H1 (cell line): ENCODE measurements around the gene AXIN2. TPM values are rescaled to one million over a fixed set of nuclear protein-coding genes. Genes with fewer than 3 reads are reported as not detected.

Experiments used
- CTCF ChIA-PET: fragments of 300-600 bp; sonication (Branson Sonifier 250); formaldehyde crosslinking; loops from one replicate; lab custom pipeline; 2021; ENCODE audit not compliant: partially characterized antibody; lab: Charles Lee
- POLR2A ChIA-PET: fragments of 300-600 bp; sonication (Branson Sonifier 250); formaldehyde crosslinking; loops from one replicate; lab custom pipeline; 2021; ENCODE audit warnings: inconsistent platforms; ENCODE audit not compliant: partially characterized antibody; lab: Charles Lee
- DNase-seq, 2 experiments: peaks; one replicate each; pipeline versions ENCODE4 v3.0.0 to v3.0.0-alpha.2; 2010 to 2022; ENCODE audit warnings: low spot score in 2 of 2, low read depth in 1 of 2, mixed read lengths in 1 of 2
- FAIRE-seq: peaks from 2 replicates; lab custom pipeline; 2011; peaks lifted over from hg19 to GRCh38; lab: Jason Lieb, UNC
- H2AFZ ChIP-seq: 2 replicates; pipeline ENCODE4 v1.8.1; 2012; ENCODE audit warnings: low read length, inconsistent platforms
- H2AK5ac ChIP-seq: 2 replicates; pipeline ENCODE4 v1.6.1; 2013; ENCODE audit warnings: low read depth, low read length
- H2BK120ac ChIP-seq: replicated peaks from 2 replicates; pipeline ENCODE3; 2013; ENCODE audit warnings: low read depth, low read length, inconsistent platforms
- H2BK12ac ChIP-seq: 2 replicates; pipeline ENCODE4 v1.6.1; 2013; ENCODE audit warnings: low read depth, low read length
- H2BK15ac ChIP-seq: 2 replicates; pipeline ENCODE4 v1.6.1; 2013; ENCODE audit warnings: low read length
- H2BK20ac ChIP-seq: 2 replicates; pipeline ENCODE4 v1.6.1; 2013; ENCODE audit warnings: low read length
- H2BK5ac ChIP-seq: 2 replicates; pipeline ENCODE4 v1.6.1; 2013; ENCODE audit warnings: low read depth, low read length
- H3K14ac ChIP-seq: 2 replicates; pipeline ENCODE4 v1.6.1; 2013; ENCODE audit warnings: inconsistent platforms; ENCODE audit not compliant: insufficient read length
- H3K18ac ChIP-seq: 2 replicates; pipeline ENCODE4 v1.6.1; 2013; ENCODE audit warnings: low read length; ENCODE audit errors: extremely low read depth
- H3K23ac ChIP-seq: 2 replicates; pipeline ENCODE4 v1.6.1; 2013; ENCODE audit warnings: inconsistent platforms; ENCODE audit not compliant: insufficient read length
- H3K23me2 ChIP-seq: 2 replicates; pipeline ENCODE4 v1.6.1; 2013; ENCODE audit warnings: low read depth, low read length
- H3K27ac ChIP-seq: 2 replicates; pipeline ENCODE4 v1.6.1; 2011; ENCODE audit warnings: low read depth, low read length, inconsistent platforms
- H3K27me3 ChIP-seq, 4 experiments: replicated peaks in 1 of 4; 1 replicate in 1 of 4; 2 replicates in 3 of 4; pipeline versions ENCODE4 v1.6.1 to v1.8.1; 2011 to 2013; ENCODE audit warnings: low read length in 3 of 4, mild to moderate bottlenecking in 3 of 4, inconsistent platforms in 2 of 4, mixed read lengths in 2 of 4, moderate library complexity in 1 of 4; ENCODE audit not compliant: control insufficient read depth in 3 of 4, insufficient read depth in 3 of 4; ENCODE audit errors: extremely low read depth in 1 of 4
- H3K36me3 ChIP-seq, 4 experiments: 2 replicates each; pipeline versions ENCODE4 v1.6.1 to v1.8.1; 2011 to 2013; ENCODE audit warnings: mild to moderate bottlenecking in 4 of 4, low read length in 3 of 4, moderate library complexity in 2 of 4, control low read depth in 1 of 4, inconsistent platforms in 1 of 4; ENCODE audit not compliant: insufficient read depth in 4 of 4, control insufficient read depth in 2 of 4
- H3K4ac ChIP-seq: replicated peaks from 2 replicates; pipeline ENCODE3; 2013; ENCODE audit warnings: low read length, low read depth, mixed read lengths, inconsistent platforms; ENCODE audit not compliant: insufficient read length
- H3K4me1 ChIP-seq, 4 experiments: replicated peaks in 1 of 4; 1 replicate in 1 of 4; 2 replicates in 3 of 4; pipeline versions ENCODE4 v1.6.1 to v1.8.1; 2011 to 2013; ENCODE audit warnings: low read length in 3 of 4, inconsistent platforms in 2 of 4, mixed read lengths in 1 of 4; ENCODE audit not compliant: insufficient read depth in 4 of 4, control insufficient read depth in 3 of 4
- H3K4me2 ChIP-seq, 2 experiments: 2 replicates each; pipeline versions ENCODE4 v1.6.1 to v1.8.1; 2011 to 2013; ENCODE audit warnings: low read depth in 2 of 2, low read length in 2 of 2, control low read depth in 1 of 2, inconsistent platforms in 1 of 2, mild to moderate bottlenecking in 1 of 2; ENCODE audit not compliant: insufficient read depth in 1 of 2
- H3K4me3 ChIP-seq, 4 experiments: fragments of 200-600, 300-600 bp in 1 of 4; sonication (generic), shearing (Covaris generic), sonication (Bioruptor Twin) in 1 of 4; 2 replicates each; pipeline versions ENCODE4 v1.5.1 to v1.8.1; 2011 to 2016; ENCODE audit warnings: low read length in 4 of 4, low read depth in 3 of 4, control low read depth in 2 of 4, inconsistent platforms in 2 of 4, mild to moderate bottlenecking in 2 of 4, mixed read lengths in 1 of 4, moderate library complexity in 1 of 4; ENCODE audit not compliant: insufficient read depth in 2 of 4; ENCODE audit errors: extremely low read depth in 1 of 4
- H3K56ac ChIP-seq: replicated peaks from 2 replicates; pipeline ENCODE3; 2013; ENCODE audit warnings: low read depth, mild to moderate bottlenecking, mixed read lengths, low read length, inconsistent platforms; ENCODE audit not compliant: insufficient read length
- H3K79me1 ChIP-seq: 2 replicates; pipeline ENCODE4 v1.6.1; 2013; ENCODE audit warnings: low read depth, low read length, control low read depth
- H3K79me2 ChIP-seq, 2 experiments: 2 replicates each; pipeline versions ENCODE4 v1.6.1 to v1.8.1; 2012 to 2013; ENCODE audit warnings: low read length in 2 of 2, mild to moderate bottlenecking in 2 of 2, inconsistent platforms in 1 of 2; ENCODE audit not compliant: insufficient read depth in 2 of 2, control insufficient read depth in 1 of 2
- H3K9ac ChIP-seq, 4 experiments: replicated peaks in 1 of 4; 1 replicate in 1 of 4; 2 replicates in 3 of 4; pipeline versions ENCODE4 v1.6.1 to v1.8.1; 2011 to 2013; ENCODE audit warnings: low read depth in 3 of 4, low read length in 3 of 4, control low read depth in 2 of 4, mild to moderate bottlenecking in 2 of 4, moderate library complexity in 2 of 4, inconsistent platforms in 1 of 4; ENCODE audit errors: extremely low read depth in 1 of 4
- H3K9me3 ChIP-seq, 2 experiments: 2 replicates each; pipeline versions ENCODE4 v1.6.1 to v1.8.1; 2012 to 2013; ENCODE audit warnings: mild to moderate bottlenecking in 2 of 2, moderate library complexity in 2 of 2, control low read depth in 1 of 2, inconsistent platforms in 1 of 2, low read depth in 1 of 2, low read length in 1 of 2, mixed read lengths in 1 of 2; ENCODE audit not compliant: insufficient read depth in 2 of 2
- H4K20me1 ChIP-seq, 2 experiments: replicated peaks in 1 of 2; 2 replicates each; pipeline versions ENCODE3 to v1.8.1; 2011 to 2013; ENCODE audit warnings: inconsistent platforms in 2 of 2, low read length in 2 of 2, mild to moderate bottlenecking in 1 of 2; ENCODE audit not compliant: insufficient read depth in 2 of 2, control insufficient read depth in 1 of 2
- H4K5ac ChIP-seq: 2 replicates; pipeline ENCODE4 v1.6.1; 2013; ENCODE audit warnings: low read length, low read depth, mixed read lengths, inconsistent platforms; ENCODE audit not compliant: insufficient read length
- H4K8ac ChIP-seq: 2 replicates; pipeline ENCODE4 v1.8.0; 2013; ENCODE audit warnings: mild to moderate bottlenecking, moderate library complexity, low read length, inconsistent platforms; ENCODE audit not compliant: insufficient read depth; ENCODE audit errors: extremely low read depth
- H4K91ac ChIP-seq: replicated peaks from 2 replicates; pipeline ENCODE3; 2013; ENCODE audit warnings: low read length, mixed read lengths, inconsistent platforms; ENCODE audit not compliant: insufficient read length
- CHD2 ChIP-seq: IDR thresholded peaks from 2 replicates; pipeline ENCODE4 v1.6.1; 2012; ENCODE audit warnings: low read length, improper control_type of control experiment
- HDAC2 ChIP-seq, 2 experiments: fragments of 300-600 bp in 1 of 2; sonication (generic) in 1 of 2; IDR thresholded peaks; 2 replicates each; pipeline ENCODE4 v1.6.1; 2011 to 2012; ENCODE audit warnings: low read depth in 2 of 2, low read length in 2 of 2, mild to moderate bottlenecking in 2 of 2, moderate library complexity in 2 of 2, borderline replicate concordance in 1 of 2, inconsistent platforms in 1 of 2
- POLR2A ChIP-seq, 2 experiments: IDR thresholded peaks; 1 replicate in 1 of 2; 2 replicates in 1 of 2; pipeline ENCODE4 v1.6.1; 2011; ENCODE audit warnings: low read depth in 2 of 2, low read length in 2 of 2, mild to moderate bottlenecking in 2 of 2; ENCODE audit errors: control extremely low read depth in 1 of 2
- POLR2AphosphoS5 ChIP-seq: IDR thresholded peaks from 2 replicates; pipeline ENCODE4 v1.6.1; 2011; ENCODE audit warnings: low read depth, low read length
- RAD21 ChIP-seq, 2 experiments: IDR thresholded peaks in 1 of 2; conservative IDR thresholded peaks in 1 of 2; 2 replicates each; pipeline ENCODE4 v1.6.1; 2011; ENCODE audit warnings: low read depth in 2 of 2, low read length in 2 of 2, improper control_type of control experiment in 1 of 2, inconsistent platforms in 1 of 2, mild to moderate bottlenecking in 1 of 2, moderate library complexity in 1 of 2
- SIN3A ChIP-seq, 2 experiments: IDR thresholded peaks in 1 of 2; conservative IDR thresholded peaks in 1 of 2; 2 replicates each; pipeline ENCODE4 v1.6.1; 2011 to 2012; ENCODE audit warnings: low read length in 2 of 2, improper control_type of control experiment in 1 of 2, low read depth in 1 of 2, mild to moderate bottlenecking in 1 of 2
- SP1 ChIP-seq: IDR thresholded peaks from 2 replicates; pipeline ENCODE4 v1.6.1; 2011; ENCODE audit warnings: low read depth, low read length
- TAF7 ChIP-seq: optimal IDR thresholded peaks from 2 replicates; pipeline ENCODE3; 2011; ENCODE audit warnings: low read depth, mild to moderate bottlenecking, inconsistent platforms, low read length, moderate library complexity, borderline replicate concordance
- YY1 ChIP-seq: IDR thresholded peaks from 2 replicates; pipeline ENCODE4 v1.6.1; 2011; ENCODE audit warnings: low read depth, mild to moderate bottlenecking, low read length
- WGBS, 2 experiments: shearing (Covaris generic) in 1 of 2; methylation state at CpG; one replicate each; pipeline versions ENCODE4 v1.1.6 to v1.1.7; 2013 to 2015; ENCODE audit warnings: low lambda C conversion rate in 2 of 2, mixed read lengths in 2 of 2, inconsistent platforms in 1 of 2, low coverage in 1 of 2, missing lambda C conversion rate in 1 of 2; ENCODE audit not compliant: insufficient replicate concordance in 2 of 2, insufficient coverage in 1 of 2, insufficient read length in 1 of 2; ENCODE audit errors: extremely low coverage in 1 of 2, missing lambda C conversion rate in 1 of 2; 5-methylcytosine and 5-hydroxymethylcytosine counted together
- polyA plus RNA-seq, 7 experiments: library from polyadenylated mRNA; depleted of rRNA in 3 of 7; stranded (reverse) in 5 of 7; unstranded in 2 of 7; fragments of >200 nt in 5 of 7; fragments of 200-250 nt in 2 of 7; gene quantifications; 1 replicate in 5 of 7; 2 replicates in 1 of 7; 4 replicates in 1 of 7; pipeline versions ENCODE4 v1.2.1 to v1.2.3, GENCODE V29; 2011 to 2013; ENCODE audit warnings: missing spikeins in 2 of 7, mixed read lengths in 2 of 7
- total RNA-seq: library from RNA; stranded (reverse); fragmentation: NEBNext Ultra II Directional; extraction: Animal tissue kit (Norgen Biotek cat#: 25700); gene quantifications from 2 replicates; pipeline ENCODE4 v1.2.1, GENCODE V29; 2021
- TF ChIP-seq, protein P1 (sequence below): IDR thresholded peaks from 2 replicates; pipeline ENCODE4 v1.6.1; 2012; ENCODE audit warnings: inconsistent platforms

The AXIN2 gene
- total and polyA plus RNA-seq, 2 of the 8 experiments (the other 6 are each of a cell fraction or from before 2014, with no cell fraction given) = 17.7 to 33.4 TPM

DNA sequence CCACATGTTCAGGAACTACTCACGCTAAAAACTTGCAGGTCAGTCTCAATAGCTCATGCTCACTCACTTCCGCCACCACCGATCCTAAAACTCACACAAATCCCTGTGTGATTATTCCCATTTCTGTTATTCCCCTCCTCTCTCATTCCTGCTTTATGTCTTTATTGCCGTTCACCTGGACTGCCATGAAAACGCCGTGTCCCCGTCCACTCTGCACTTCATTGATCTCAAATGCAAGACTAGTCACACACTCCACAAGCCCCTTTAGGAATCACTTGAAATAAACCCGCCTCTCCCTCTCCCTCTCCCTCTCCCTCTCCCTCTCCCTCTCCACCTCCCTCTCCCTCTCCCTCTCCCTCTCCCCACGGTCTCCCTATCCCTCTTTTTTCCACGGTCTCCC is 78.0 kb downstream of the AXIN2 start:
- H4K20me1 ChIP-seq = no peaks in the 10 kb centered on the region
- H3K9me3 ChIP-seq = peaks cover 4 to 5% of the 10 kb centered on the region in 2 experiments; a peak in 2 of 4 replicates
- no peak overlapping the region for H3K4me2 ChIP-seq
- ChIA-PET POLR2A (no interaction called here), CTCF (no interaction called here)
- H4K8ac ChIP-seq = no peak overlapping the region
- FAIRE-seq = no peak
- H2AFZ ChIP-seq = no peak overlapping the region
- no peaks in the 10 kb centered on the region for H3K23me2 ChIP-seq
- no peak overlapping the region for H2BK20ac ChIP-seq
- H3K27me3 ChIP-seq = no peaks in the 10 kb centered on the region
- H2BK15ac ChIP-seq = no peak overlapping the region
- H2BK5ac ChIP-seq = no peak overlapping the region
- no peak overlapping the region for H2BK12ac ChIP-seq
- no peak overlapping the region for H3K23ac ChIP-seq
- H2BK120ac ChIP-seq = no peak overlapping the region
- H2AK5ac ChIP-seq = no peak overlapping the region
- no peaks in the 10 kb centered on the region for H3K4me1 ChIP-seq
- no peak overlapping the region for H3K18ac ChIP-seq
- H4K91ac ChIP-seq = no peak overlapping the region
- no peak overlapping the region for H3K4ac ChIP-seq
- H3K36me3 ChIP-seq = no peaks in the 10 kb centered on the region
- no peak overlapping the region for H3K27ac ChIP-seq
- H4K5ac ChIP-seq = no peak overlapping the region
- 96% methylated on average over 4 of the region's 10 CpGs; no CpG with 5 or more reads in 1 of the 2 experiments for WGBS, 2 experiments
- no peak overlapping the region for H3K9ac ChIP-seq
- TF ChIP-seq POLR2AphosphoS5 (no peak), SIN3A (conservative IDR thresholded peaks at IDR 0.05 in 1 of 2, IDR thresholded peaks at IDR 0.05 in 1 of 2; ENCODE audit: low read depth in 1 of 2, low read length in 2 of 2) (no peak), YY1 (no peak), RAD21 (IDR thresholded peaks at IDR 0.05 in 1 of 2, conservative IDR thresholded peaks at IDR 0.05 in 1 of 2; ENCODE audit: low read depth in 2 of 2, low read length in 2 of 2) (no peak), CHD2 (no peak), HDAC2 (IDR thresholded peaks at IDR 0.05; ENCODE audit: borderline replicate concordance in 1 of 2, low read depth in 2 of 2, low read length in 2 of 2) (no peak), TAF7 (no peak), POLR2A (IDR thresholded peaks at IDR 0.05; ENCODE audit: control extremely low read depth in 1 of 2, low read depth in 2 of 2, low read length in 2 of 2) (no peak), SP1 (no peak)
- TF ChIP-seq, protein P1, sequence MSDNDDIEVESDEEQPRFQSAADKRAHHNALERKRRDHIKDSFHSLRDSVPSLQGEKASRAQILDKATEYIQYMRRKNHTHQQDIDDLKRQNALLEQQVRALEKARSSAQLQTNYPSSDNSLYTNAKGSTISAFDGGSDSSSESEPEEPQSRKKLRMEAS = no peak
- TF ChIP-seq, all 59 proteins: peak for 0
- no peaks in the 10 kb centered on the region for H3K79me2 ChIP-seq
- H3K14ac ChIP-seq = no peak overlapping the region
- no peak overlapping the region for H3K4me3 ChIP-seq
- DNase-seq = no peak
- H3K79me1 ChIP-seq = no peaks in the 10 kb centered on the region
- no peak overlapping the region for H3K56ac ChIP-seq
